ENCODE results near the gene MCM3.

Gene MCM3

GRCh38 chr6:52284460-52285176 lies at the start of gene MCM3:
Gene MCM3, minus strand, starts transcription at chr6:52284742. Its CDS starts 68 bp downstream, at chr6:52284674.
- peak; percentile 82 to 92 for DNase-seq

- no peak for DNase-seq
Observed at GRCh38 chr6:52333840-52334200, 49.3 kb upstream of the MCM3 start.

GRCh38 chr6:52331793-52332457 lies 47.4 kb upstream of the MCM3 start:
- DNase-seq, result no peak

- no peak for DNase-seq
Observed at GRCh38 chr6:52330470-52330869, 45.9 kb upstream of the MCM3 start.

- DNase-seq, result no peak
Observed at GRCh38 chr6:52328729-52329128, 44.2 kb upstream of the MCM3 start.

- no peak for DNase-seq
Observed at GRCh38 chr6:52328303-52328662, 43.7 kb upstream of the MCM3 start.

GRCh38 chr6:52326540-52327364 lies 42.2 kb upstream of the MCM3 start:
- no peak for DNase-seq

GRCh38 chr6:52325695-52326471 lies 41.3 kb upstream of the MCM3 start:
- no peak for DNase-seq

- DNase-seq, result no peak
Observed at GRCh38 chr6:52324189-52324588, 39.6 kb upstream of the MCM3 start.

GRCh38 chr6:52317841-52318581 lies 33.5 kb upstream of the MCM3 start:
- DNase-seq, result no peak

- DNase-seq, result no peak
Observed at GRCh38 chr6:52317211-52317610, 32.7 kb upstream of the MCM3 start.

GRCh38 chr6:52314752-52315151 lies 30.2 kb upstream of the MCM3 start:
- no peak for DNase-seq

- no peak for DNase-seq
Observed at GRCh38 chr6:52312461-52312860, 27.9 kb upstream of the MCM3 start.

- no peak for DNase-seq
Observed at GRCh38 chr6:52310932-52311331, 26.4 kb upstream of the MCM3 start.

- no peak for DNase-seq
Observed at GRCh38 chr6:52307900-52308372, 23.4 kb upstream of the MCM3 start.

GRCh38 chr6:52306972-52307870 lies 22.7 kb upstream of the MCM3 start:
- DNase-seq, result no peak

GRCh38 chr6:52305948-52306767 lies 21.6 kb upstream of the MCM3 start:
- no peak for DNase-seq

- DNase-seq, result no peak
Observed at GRCh38 chr6:52305411-52305810, 20.9 kb upstream of the MCM3 start.

- DNase-seq, result no peak
Observed at GRCh38 chr6:52304983-52305390, 20.4 kb upstream of the MCM3 start.

GRCh38 chr6:52303178-52303577 lies 18.6 kb upstream of the MCM3 start:
- no peak for DNase-seq
